Thoracic aorta (tissue), 2 donors: ENCODE measurements around the gene SERPINB11. TPM values are rescaled to one million over a fixed set of nuclear protein-coding genes. Genes with fewer than 3 reads are reported as not detected.

Source experiments
- ATAC-seq: fragments of 150-250 bp; one replicate; pipeline ENCODE4 v1.8.0; 2017; ENCODE audit warnings: low read depth; ENCODE audit not compliant: insufficient number of reproducible peaks, low FRiP score
- DNase-seq: peaks from one replicate; pipeline ENCODE4 v3.0.0-alpha.2; 2020; ENCODE audit warnings: low spot score
- H3K27ac ChIP-seq, 2 donors: fragments of 200-600 bp; sonication (generic); 1 replicate in 1 of 2; 2 replicates in 1 of 2; pipeline ENCODE4 v1.5.1; 2016; ENCODE audit warnings: mild to moderate bottlenecking in 2 of 2, moderate library complexity in 2 of 2
- H3K27me3 ChIP-seq: fragments of 200-600 bp; sonication (generic); replicated peaks from 2 replicates; pipeline ENCODE4 v1.6.0; 2016; ENCODE audit warnings: mild to moderate bottlenecking; ENCODE audit not compliant: insufficient read depth
- H3K36me3 ChIP-seq: fragments of 200-600 bp; sonication (generic); one replicate; pipeline ENCODE4 v1.5.1; 2016
- H3K4me1 ChIP-seq, 2 donors: fragments of 200-600 bp; sonication (generic); 1 replicate in 1 of 2; 2 replicates in 1 of 2; pipeline versions ENCODE4 v1.5.1 to v1.6.0; 2016; ENCODE audit warnings: low read depth in 2 of 2, mild to moderate bottlenecking in 1 of 2; ENCODE audit not compliant: control insufficient read depth in 1 of 2
- H3K4me3 ChIP-seq: fragments of 200-600 bp; sonication (generic); 2 replicates; pipeline ENCODE4 v1.5.1; 2016; ENCODE audit warnings: mild to moderate bottlenecking
- H3K9me3 ChIP-seq: fragments of 200-600 bp; sonication (generic); 2 replicates; pipeline ENCODE4 v1.5.1; 2016
- total RNA-seq, 2 donors: library from RNA; depleted of rRNA; stranded (reverse); fragments of >200 nt; gene quantifications; one replicate each; pipeline versions ENCODE4 v1.1.0 to v1.2.3, GENCODE V29; 2016
- TF ChIP-seq, protein P1 (sequence below): fragments of 200-600 bp; sonication (generic); IDR thresholded peaks from one replicate; pipeline ENCODE4 v1.5.1; 2019; ENCODE audit warnings: antibody characterized with exemption

SERPINB11 gene
- total RNA-seq, 2 donors from 2014 or later: not detected

DNA sequence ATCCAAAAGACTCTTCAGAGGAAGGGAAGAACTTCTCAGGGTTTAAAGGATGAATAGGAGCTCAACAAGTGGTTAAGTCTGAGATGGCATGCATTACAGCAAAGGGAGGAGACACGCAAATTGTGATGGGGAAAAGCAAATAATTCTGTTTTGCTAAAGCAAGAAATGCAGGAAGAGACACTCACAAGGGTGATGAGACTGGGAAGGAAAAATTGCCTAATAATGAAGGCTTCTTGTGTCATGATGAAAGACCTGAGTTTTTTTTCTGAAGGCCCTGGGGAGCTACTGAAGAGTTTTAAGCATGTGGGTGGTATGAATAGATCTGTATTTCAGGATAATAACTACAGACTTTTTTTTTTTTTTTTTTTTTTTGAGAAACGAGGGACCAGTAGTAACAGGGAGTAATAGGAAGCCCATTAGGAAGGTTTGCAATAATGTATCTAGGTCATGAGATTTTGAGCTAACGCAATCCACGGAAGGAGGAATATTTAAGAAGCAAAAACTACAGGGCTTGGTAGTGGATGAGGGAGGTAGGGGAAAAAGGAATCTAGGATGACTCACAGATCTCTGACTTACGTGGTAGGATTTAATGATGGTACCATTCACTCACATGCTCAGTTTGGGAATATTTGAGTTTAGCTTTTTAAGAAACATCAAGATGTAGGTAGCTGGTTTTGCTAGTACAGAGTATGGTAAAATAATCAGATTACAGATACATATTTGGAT is 25.1 kb upstream of the SERPINB11 start:
- Histone ChIP-seq H3K27me3 (no peaks in the 10 kb centered on the region), H3K4me3 (no peak overlapping the region), H3K4me1 (no peaks in the 10 kb centered on the region), H3K36me3 (no peaks in the 10 kb centered on the region), H3K9me3 (no peaks in the 10 kb centered on the region), H3K27ac (no peak overlapping the region)
- DNase-seq (no peak), ATAC-seq (no peak)
- TF ChIP-seq, protein P1, sequence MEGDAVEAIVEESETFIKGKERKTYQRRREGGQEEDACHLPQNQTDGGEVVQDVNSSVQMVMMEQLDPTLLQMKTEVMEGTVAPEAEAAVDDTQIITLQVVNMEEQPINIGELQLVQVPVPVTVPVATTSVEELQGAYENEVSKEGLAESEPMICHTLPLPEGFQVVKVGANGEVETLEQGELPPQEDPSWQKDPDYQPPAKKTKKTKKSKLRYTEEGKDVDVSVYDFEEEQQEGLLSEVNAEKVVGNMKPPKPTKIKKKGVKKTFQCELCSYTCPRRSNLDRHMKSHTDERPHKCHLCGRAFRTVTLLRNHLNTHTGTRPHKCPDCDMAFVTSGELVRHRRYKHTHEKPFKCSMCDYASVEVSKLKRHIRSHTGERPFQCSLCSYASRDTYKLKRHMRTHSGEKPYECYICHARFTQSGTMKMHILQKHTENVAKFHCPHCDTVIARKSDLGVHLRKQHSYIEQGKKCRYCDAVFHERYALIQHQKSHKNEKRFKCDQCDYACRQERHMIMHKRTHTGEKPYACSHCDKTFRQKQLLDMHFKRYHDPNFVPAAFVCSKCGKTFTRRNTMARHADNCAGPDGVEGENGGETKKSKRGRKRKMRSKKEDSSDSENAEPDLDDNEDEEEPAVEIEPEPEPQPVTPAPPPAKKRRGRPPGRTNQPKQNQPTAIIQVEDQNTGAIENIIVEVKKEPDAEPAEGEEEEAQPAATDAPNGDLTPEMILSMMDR: no peak

DNA sequence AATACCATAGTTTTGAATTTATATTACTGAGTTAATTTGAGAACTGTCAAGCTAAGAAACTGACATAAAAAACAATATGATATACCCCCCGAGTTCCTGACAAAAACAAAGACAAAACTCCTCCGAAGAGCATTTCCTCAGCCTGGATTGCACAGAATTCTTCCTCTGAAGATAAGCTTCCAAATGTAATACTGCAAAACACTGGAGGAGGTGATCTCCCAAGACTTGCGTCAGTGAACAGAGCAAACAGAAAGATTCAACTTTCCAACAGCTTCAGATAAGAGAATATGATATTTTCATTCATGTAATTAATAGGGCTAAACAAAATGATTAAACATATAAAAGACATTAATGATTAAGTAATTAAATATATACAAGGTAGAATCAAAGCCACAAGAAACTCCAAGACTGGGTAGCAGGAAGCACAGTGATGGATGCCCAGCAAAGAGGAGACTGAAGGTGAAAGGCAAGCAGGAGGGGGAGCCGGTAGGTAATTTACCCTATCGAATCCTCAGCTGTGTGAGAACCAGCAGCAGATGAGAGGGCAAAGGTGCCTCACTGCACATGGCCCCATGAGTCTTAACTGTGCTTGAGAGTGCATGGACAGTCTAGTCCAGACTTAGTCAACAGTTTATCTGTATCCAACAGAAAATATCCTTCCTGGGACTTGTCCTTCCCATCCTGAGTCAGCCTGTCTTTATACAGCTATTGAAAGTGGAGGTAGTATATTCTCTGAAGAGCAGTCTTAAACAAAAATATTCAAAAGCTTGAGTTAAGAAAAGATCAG is 22.7 kb upstream of the SERPINB11 start:
- TF ChIP-seq, protein P1: no peak
- Histone ChIP-seq H3K9me3 (no peaks in the 10 kb centered on the region), H3K36me3 (no peaks in the 10 kb centered on the region), H3K4me1 (no peaks in the 10 kb centered on the region), H3K4me3 (no peak overlapping the region), H3K27me3 (no peaks in the 10 kb centered on the region), H3K27ac (no peak overlapping the region)
- no peak for ATAC-seq
- DNase-seq: no peak

DNA sequence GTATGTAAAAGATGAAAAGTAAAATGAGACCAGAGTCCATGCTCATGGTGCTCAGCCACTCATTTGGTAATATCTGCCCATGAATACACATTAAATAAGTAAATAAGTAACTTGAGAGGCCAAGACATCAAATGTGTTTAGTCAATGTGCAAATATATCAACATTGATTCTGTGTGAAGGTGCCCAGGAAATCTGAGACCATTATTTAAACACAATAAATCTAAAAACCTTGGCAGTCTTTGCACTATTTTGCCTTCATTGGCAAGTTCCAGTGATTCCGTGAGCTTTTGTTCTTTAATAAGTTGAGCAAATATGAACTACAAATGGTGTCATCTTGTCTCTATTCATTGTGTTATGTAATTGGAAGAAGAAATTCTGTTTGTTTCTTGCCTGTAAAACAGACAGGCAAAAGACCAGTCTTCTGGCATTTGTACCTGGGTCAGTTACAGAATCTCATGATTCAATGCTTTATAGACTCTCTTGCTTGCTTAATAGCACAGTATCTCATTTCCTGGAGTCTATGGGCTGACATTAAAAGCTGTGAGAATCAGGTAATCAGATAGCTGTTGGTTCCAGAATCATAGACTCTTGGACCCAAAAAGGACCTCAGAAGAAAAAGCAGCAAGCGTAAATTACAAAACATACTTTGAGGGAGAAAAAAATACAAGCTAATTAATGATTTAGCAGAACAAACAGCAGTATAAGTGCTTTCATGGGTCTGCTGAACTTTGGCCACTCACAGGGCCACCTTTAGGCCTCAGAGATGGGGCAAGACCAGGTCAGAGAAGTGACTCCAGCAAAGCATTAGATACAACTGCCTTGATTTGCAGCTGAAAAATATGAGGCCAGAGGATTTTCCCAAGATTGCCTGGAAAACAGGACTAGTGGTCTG is 21.1 kb upstream of the SERPINB11 start:
- Histone ChIP-seq H3K9me3 (no peaks in the 10 kb centered on the region), H3K4me1 (no peaks in the 10 kb centered on the region), H3K27ac (no peak overlapping the region), H3K27me3 (no peaks in the 10 kb centered on the region), H3K36me3 (no peaks in the 10 kb centered on the region), H3K4me3 (no peak overlapping the region)
- ATAC-seq (no peak), DNase-seq (no peak)
- TF ChIP-seq, protein P1: no peak

DNA sequence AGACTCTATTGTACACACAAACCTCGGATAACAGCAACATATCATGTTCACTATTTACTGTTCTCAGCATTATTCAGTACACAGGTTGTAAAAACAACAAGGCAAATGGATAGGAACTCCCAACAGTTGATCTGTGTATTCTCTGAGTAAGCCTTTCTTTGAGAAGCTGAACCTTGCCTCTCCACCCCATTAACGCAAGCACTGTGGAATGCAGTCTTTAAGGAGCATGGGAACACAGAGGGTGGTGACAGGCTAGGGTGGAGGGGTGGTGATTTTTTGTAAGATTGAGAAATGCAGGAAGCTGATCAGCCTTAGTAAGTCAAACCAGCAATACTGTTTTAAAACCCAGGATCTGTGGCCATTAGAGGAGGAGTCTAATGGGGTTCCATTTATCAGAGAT is 19.6 kb upstream of the SERPINB11 start:
- DNase-seq (no peak), ATAC-seq (no peak)
- H3K4me1 ChIP-seq: no peaks in the 10 kb centered on the region
- H3K36me3 ChIP-seq: no peaks in the 10 kb centered on the region
- no peaks in the 10 kb centered on the region for H3K27me3 ChIP-seq
- no peak overlapping the region for H3K27ac ChIP-seq
- H3K4me3 ChIP-seq: no peak overlapping the region
- no peaks in the 10 kb centered on the region for H3K9me3 ChIP-seq
- TF ChIP-seq, protein P1: no peak

DNA sequence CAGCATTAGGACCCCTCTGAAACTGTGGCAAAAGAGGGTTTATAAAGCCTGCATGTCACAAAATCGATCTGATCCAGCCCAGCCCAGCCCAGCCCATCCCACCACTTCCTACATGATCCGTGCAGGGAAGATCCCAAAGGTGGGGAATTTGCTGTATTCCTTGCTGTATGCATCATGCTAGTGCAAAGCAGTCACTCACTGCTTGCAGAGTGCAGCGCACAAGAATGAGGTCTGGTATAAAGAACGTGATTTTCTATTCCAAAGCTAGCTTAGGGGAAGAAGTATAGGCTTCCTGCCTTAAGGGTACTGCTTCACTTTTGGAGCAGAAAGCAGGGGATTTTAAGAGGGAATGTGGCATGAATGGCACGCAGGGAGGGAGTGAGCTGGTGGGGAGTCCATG is 18.9 kb upstream of the SERPINB11 start:
- DNase-seq (no peak), ATAC-seq (no peak)
- no peaks in the 10 kb centered on the region for H3K36me3 ChIP-seq
- no peak overlapping the region for H3K27ac ChIP-seq
- H3K4me3 ChIP-seq: no peak overlapping the region
- TF ChIP-seq, protein P1: no peak
- H3K9me3 ChIP-seq: no peaks in the 10 kb centered on the region
- no peaks in the 10 kb centered on the region for H3K4me1 ChIP-seq
- H3K27me3 ChIP-seq: no peaks in the 10 kb centered on the region
